NCI-H524 (cell line): ENCODE measurements around the gene VPS13D.

Experiments used
- DNase-seq, 2 experiments: peaks; one replicate each; lab custom pipeline; 2025; lab: John Stamatoyannopoulos, UW

The VPS13D gene

DNA sequence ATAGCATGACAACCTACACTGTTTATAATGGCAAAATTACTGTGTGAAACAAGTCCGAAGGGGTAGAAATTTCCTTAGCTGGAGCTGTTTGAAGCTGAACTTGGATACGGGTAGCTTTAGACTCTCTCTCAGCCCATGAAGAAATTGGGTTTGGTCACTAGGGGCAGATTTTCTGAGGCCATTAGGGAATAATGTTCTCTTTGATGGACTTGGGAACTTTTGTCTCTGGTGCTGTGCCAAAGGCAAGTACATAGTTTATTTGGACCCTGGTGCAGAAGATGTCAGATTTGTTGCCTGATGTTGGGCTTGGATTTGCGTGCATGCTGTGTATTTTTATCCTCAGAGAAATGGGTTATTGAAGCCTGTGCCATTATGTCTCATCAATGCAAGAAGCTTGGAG, 109.6 kb downstream of the VPS13D start:
- peak; percentile 61 to 85 for DNase-seq

DNA sequence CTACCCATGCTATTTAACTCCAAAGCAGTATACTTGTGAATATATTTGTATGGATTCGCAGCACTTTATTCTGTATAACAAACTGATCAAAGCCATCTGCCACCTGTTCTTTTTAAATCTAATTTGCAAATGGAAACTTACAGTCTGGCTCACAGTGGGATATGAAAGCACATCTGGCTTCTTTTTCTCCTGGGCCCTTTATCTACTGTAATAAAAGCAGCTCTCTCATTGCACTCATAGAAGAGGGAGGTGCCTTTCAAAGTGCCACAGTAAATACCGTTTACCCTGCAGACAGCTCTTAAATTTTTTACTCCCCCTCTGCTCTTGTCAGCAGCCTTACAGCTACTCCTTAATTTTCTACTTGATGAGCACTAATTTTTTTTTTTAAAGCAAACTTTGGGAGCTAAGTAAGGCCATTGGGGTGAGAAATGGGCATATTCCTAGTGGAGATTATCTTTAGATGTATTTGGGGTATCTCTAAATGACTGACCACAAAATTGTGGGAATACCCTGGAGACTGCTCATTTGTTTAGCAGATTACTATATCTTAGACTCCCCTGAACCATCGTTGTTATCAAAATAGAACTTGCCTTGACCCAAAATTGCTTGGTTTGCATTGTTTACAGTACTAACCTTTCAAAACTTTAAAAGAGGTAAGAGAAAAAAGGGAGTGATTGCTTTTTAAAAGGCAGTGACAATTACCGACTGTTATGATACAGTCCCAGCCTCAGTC, 110.1 kb downstream of the VPS13D start:
- DNase-seq = peak; percentile 83 to 94

DNA sequence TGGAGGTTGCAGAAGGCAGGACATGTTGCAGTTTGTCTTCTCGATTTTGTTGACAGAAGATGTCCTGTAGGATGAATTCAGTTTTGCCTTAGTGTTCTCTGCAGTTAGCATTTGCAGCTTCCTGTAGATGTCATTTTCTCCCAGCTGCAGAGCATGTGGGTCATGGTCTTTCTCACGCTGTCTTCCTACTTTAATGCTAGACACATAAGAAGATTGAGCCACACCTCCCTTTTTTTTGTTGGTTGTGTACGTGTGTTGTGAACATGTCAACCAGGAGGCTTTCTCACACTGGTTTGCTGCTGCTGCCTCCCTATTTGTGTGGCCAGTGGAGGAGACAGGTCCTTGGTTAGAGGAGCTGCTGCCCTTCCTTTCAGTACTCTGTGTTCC, 110.7 kb downstream of the VPS13D start:
- DNase-seq = no peak

DNA sequence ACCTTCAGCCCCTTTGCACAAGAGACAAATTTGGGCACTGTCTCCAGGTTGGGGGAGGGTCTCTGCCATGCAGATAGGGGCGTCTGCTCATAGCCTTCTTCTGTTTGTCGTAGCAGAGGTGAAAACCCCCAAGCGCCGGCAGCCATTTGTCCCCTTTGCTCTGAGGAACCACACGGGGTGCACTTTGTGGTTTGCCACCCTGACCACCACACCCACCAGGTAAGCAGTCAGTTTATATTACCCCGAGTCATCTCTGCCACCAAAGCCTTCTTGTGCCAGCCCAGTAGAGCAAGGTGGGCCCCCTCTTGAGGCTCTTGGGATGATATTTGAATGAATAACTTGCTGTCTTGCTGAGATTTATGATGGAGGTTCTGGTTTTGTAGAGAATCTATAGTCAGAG, 111.8 kb downstream of the VPS13D start:
- DNase-seq = no peak

DNA sequence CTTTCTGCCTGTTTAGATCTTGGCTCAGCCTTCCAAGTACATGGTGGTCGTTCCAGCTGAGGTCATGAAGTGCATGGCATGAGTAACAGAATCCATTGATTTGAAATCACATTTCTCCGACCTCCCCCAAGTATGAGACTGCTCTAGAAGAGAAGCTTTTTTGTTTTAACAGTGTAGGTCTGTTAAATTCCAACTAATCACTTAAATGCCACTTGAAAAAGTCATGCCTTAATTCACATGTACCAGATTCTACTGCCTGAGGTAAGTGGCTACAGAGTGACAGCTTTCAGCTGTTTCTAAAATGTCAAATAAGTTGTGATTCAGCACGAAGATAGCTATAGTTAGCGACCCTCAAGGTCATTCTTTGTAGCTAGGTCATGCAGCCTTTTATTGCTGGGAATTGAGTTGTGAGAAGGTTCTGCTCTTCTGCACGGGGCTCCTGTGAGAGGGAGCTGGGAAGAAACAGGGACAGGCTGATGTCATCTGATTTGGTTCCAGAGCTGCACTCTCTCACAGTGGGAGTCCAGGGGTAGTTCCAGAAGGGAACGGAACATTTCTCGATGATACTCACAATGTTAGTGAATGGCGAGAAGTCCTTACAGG, 112.7 kb downstream of the VPS13D start:
- peak; percentile 9 to 41 for DNase-seq

DNA sequence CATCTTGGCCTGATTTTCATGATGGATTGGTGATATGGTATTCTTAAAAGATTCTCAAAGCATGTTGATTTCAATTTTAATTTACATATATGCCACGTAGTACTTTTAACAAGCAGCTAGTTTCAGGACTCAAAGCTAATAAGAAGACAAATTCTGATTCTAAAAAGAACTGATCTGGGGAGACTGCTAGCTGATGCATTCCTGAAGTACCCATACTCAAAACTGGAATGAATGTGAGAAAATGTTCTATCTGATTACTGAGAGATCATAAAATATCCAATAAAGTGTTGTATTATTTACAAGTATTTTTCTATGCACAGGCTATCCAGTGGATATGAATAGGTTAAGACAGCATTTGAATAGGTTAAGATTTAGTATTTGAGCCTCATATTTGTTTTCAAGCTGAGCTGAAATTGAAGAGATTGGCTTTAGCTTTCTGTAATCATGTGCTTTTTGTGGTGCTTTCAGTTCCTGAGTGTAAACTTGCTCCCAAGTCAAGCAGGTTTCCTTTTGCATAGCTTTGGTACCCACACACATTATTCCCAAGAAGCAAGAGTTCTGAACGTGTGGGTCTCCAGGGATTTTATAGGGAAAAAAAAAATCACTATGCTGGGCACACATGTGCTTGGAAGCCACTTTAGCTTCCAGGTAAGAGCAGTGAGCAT, 114.1 kb downstream of the VPS13D start:
- no peak for DNase-seq

DNA sequence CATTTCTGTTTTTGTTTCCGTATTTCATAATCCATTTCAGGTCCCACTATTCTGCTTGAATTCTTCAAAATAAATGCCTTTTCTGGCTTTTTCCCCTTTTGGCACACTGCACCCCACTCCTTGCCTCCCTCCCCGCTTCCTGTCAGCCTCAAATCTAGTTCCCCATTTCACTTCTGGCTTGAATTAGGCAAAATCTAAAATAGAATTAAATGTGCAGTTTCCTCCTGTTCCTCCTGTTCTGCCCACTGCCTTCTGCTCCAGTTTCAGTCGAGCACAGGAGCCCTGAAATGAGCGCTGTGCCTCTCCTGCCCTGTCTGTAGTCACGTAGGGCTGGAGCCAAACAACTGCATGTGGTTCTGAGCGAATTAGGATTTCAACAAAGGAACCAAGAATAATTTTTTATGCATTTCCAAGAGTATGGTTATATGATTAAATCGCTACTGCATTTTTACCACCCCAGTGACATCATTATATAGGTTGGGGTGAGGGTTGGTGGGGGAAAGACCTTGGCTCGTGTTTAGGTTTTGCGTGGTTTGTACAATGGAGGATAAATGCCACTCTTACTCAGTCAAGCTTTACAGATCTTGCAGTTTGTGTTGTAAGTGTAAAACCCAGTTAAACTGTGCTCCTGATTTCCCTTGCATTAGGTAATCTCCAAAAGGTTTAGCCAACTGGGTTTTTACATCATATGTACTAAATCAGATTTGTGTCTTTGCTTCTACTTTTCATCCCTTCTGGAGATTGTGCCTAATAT, 114.9 kb downstream of the VPS13D start:
- no peak for DNase-seq

DNA sequence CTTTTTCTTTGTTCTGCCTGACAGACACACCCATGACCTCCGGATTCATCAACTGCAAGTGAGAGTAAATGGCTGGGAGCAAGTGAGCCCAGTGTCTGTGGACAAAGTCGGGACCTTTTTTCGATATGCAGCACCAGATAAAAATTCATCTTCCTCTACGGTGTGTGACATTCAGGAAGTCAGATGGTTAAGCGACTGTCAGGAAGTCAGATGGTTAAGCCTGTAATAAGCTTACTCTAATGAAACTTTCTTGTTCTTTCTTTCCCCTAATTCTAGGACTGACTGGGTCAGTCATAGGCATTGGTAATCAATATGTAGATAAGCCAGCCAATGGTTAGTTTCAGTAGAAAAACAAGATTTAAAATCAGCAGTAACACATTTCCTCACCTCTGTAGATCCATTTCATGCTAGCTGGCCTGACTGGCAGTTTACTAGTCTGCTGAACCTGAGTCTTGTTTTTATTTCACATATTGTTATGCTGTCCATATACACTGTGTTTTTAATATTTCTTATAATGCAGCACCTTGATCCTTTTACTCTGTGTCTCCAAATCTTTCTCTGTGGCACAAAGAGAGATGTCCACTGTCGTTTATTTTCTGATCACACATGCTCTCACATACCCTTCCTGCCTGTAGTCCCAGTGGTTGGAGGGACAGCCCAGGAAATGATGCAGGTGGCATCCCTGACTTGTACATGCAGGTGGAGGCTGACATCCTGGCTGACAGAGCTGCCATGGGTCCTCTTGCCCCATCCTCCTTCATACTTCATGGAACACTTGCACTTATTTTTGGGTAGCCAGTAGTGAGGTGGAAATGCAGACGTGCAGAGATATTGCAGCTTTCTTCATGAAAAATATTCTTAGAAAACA, 115.8 kb downstream of the VPS13D start:
- DNase-seq = no peak

DNA sequence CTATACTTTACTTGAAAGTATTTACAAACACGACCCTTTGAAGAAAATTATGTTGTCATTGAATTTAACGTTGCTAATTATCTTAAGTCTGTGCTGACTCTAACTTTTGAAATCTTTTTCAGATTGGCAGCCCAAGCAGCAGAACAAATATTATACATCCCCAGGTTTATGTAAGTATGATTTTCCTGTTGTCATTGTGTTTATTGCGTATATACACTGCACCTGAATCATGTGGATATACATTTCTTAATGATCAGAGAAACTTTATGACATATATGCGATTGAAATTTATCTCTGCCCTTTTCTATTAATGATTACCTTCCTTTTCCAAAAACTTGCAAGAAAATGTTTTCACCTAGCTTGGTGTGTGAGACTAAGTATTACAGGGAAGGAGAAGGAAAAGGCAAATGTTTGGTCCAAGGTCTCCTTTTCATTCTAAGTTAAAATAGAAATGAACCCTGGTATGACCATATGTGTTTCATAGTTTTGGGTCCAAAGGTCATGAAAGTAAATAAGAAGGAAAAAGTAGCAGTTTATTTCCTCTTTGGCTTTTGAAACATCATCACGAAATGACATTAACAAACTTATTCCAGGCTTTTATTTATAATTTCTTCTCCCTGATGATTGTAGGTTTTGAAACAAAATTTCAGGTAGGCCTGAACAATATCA, 116.8 kb downstream of the VPS13D start:
- DNase-seq = no peak

DNA sequence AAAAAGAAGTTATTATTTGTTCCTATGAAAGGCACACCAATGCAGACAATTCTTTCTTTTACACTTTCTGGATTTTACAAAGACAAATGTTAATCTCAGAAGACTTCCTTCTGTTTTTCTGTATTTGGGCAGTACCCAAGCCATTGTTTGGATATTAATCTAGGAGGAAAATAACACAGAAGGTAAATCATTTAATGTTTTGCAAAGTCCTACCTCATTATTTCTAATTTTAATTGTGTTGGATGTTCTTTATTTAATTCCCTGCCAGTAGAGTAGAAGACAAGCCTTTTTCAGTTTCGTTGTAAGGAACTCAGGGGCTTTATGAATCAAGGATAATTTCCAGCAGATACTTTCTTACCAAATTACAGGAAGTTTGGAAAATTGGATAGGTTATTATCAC, 118.3 kb downstream of the VPS13D start:
- DNase-seq = no peak

DNA sequence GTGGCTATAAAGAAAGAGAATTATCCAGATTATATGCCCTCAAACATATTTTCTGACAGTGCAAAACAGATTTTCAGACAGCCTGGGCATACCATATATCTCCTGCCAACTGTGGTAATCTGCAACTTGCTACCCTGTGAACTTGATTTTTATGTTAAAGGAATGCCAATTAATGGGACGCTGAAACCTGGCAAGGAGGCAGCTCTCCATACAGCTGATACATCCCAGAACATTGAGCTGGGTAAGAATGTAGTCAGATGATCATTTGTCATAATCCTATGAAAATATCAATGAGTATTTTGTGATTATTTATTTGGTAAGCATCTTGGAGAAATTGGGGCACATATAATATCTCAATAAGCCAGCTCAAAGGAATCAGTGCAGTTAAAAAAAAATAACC, 124.2 kb downstream of the VPS13D start:
- no peak for DNase-seq

DNA sequence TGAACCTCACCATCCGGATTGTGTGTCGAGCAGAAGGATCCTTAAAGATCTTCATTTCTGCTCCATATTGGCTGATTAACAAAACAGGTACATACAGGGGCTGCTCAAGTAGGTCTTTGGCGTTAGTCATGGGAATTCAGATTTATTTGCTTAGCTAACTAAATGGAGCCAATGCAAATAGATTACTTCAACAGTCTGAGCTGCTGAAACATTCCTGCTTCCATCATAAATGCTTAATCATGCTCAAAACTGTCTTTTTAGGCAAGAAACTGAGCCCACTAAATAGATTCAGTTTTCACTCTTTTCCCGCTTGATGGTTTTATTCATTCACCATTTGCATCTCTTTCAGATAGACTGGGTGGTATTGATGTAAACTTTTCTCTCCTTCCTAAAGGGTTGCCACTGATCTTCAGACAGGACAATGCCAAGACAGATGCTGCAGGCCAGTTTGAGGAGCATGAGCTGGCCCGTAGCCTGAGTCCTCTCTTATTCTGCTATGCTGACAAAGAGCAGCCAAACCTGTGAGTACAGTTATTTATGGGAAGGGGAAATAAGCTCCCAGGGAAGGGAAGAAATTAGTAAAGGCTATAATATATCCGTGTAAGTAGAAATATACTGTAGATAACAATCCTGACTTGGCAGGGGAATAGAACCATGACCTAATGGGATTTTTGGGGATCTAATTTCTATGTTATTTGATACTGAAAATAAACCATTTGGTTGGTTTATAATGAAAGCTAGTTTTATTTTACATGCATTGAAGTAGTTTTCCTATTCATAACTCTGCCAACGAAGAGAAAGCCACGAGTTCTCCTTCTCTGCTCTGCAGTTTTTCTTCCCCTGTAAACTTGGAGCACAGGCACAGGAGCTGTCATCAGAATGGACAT, 126.4 kb downstream of the VPS13D start:
- DNase-seq = no peak

DNA sequence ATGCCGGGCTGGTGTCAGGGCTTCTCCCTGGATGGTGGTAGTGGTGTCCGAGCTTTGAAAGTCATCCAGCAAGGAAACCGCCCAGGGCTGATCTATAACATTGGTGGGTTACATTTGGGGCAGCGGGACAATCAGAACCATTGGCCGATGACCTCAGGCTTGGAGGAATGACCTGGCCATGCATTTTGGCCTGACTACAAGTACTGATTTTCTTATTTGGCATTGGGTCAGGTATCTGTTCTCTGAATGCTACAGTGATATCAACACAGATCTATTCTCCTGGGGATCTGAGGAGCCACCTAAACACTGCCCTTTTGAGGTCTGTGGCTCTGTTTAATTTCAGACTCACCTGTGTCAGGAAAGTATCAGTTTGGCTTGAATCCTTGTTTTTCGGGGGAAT, 128.7 kb downstream of the VPS13D start:
- no peak for DNase-seq

DNA sequence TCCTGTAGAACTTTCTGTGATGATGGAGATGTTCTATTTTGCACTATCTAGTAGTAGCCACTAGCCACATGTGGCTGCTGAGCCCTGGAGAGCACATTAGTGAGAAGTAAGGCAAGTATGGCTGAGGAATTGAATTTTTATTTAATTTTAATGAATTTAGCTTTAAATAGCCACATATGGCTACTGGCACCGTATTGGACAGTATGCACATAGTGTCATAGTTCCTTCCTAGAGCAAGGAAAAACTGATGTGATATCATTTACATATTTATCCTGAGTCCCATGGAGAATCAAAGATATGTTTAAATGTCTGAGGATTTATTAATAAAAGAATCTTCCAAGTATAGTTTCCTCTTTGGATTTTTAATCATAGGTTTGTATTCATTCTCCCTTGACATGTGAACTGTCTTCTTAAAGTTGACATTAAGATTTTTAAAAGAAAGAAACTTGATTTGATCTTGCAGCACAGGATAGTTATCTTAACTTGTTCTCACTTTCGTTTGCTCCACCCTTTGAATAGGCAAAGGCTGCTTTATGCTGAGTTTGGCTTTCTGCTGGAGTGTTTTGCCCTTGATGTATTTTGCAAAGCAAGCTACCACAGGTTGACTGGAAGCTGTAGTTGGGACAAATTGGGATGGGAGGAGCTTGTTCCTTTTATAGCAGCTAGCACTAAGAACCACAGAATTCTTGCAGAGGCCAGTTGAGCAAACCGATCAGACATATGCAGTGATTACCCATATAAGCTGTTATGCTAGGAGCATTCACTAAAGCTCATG, 129.7 kb downstream of the VPS13D start:
- DNase-seq = no peak

DNA sequence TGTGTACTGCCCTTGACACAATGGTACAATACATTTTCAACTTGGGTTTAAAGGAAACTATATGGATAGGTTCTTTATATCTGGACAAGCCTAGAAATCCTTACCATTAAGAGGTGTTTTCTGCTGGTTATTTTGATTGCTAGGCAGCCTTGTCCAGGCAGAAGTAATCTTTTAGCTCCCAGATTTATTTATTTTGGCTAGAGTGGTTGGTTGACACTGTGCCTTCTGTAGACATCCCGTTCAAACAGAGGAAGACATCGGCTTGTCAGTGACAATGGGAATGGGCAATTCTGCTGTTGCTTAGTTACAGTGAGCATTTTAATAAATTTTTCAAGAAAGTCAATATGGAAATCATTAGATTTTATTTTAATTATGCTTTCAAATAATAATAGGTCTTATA, 138.8 kb downstream of the VPS13D start:
- DNase-seq = no peak

DNA sequence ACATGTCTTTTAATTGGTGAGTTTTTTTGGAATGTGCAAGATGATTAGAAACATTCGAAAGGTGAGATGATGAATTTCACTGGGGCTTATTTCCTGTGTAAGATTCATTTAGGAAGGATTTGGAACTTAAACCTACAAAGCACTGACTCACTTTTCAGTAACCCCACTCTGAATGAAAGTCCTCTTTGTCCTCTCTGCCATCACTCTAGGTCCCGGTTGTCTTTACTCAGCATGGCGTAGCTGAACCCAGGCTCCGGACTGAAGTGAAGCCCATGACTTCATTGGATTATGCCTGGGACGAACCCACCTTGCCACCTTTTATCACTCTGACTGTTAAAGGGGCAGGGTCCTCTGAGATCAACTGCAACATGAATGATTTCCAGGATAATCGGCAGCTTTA, 139.4 kb downstream of the VPS13D start:
- no peak for DNase-seq

DNA sequence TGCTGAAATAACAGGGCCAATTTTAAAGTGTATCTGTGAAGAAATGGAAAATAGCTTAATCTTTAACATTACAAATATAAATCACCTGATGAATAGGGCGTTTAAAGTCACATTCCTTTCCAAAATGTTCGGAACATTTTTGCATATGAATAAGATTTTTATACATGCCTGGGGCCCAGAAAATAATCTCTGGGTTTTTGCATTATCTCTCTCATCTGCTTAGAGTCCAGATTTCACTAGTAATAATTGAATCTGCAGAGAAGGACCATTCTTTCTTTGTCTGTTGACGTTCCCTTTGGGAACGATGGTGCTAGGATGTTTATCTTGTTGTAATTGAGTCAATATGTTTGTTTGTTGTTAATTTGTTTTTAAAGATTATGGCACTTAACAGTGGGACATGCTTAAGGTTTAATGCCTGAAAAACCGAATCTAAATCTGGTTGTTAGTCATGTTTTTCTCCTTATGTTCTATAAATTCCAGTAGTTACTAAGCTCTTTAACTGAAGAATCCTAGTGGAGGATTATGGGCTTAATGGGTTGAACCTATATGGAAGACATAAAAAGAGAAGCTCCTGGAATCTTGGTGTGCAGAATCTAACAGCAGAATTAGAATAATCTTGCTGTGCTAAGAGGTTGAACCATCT, 140.6 kb downstream of the VPS13D start:
- DNase-seq = peak in 1 of 2 experiments; percentile 38

DNA sequence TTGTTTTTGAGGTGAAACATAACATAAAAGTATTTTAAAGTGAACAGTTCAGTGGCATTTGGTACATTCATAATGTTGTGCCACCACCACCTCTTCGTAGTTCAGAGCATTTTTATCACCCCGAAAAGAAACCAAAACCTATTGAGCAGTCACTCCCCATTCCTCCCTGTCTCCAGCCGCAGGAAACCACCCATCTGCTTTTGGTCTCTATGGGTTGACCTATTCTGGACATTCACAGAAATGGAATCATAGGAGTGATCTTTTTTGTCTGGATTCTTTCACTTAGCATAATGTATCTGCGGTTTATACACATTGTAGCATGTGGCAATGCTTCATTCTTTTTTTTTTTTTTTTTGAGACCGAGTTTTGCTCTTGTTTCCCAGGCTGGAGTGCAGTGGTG, 141.2 kb downstream of the VPS13D start:
- DNase-seq = no peak

DNA sequence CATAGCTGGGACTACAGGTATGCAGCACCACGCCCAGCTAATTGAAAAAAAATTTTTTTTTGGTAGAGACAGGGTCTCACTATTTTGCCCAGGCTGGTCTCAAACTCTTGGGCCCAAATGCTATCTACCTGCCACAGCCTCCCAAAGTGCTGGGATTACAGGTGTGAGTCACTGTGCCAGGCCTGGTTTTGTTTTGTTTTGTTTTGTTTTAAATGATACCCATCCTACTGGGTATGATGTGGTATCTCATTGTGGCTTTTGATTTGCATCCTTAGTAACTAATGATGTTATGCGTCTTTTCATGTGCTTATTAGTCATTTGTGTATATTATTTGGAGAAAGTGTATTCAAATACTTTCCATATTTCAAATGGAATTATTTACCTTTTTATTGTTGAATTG, 142.3 kb downstream of the VPS13D start:
- no peak for DNase-seq
